ENCODE measurements around the gene LRAT.

DNA sequence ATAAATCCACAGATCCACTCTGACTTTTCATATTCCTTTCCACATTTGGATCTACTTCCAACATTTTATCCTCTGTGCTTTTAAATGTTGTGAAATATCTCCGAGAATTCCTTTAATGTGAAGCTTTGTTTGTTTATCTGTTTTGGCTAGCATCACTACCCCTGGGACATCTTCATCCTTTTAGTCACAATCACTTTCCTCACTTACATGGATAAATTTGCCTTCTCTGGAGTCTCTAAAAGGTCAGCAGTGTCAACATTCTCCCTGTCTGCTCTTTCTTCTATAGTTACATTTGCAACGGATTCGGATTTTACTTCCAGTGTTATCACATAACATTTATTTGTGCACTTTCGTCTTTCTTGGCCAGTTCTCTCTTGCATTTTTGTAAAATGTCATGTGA is 34.2 kb upstream of the LRAT start:
- TF ChIP-seq, protein P1, sequence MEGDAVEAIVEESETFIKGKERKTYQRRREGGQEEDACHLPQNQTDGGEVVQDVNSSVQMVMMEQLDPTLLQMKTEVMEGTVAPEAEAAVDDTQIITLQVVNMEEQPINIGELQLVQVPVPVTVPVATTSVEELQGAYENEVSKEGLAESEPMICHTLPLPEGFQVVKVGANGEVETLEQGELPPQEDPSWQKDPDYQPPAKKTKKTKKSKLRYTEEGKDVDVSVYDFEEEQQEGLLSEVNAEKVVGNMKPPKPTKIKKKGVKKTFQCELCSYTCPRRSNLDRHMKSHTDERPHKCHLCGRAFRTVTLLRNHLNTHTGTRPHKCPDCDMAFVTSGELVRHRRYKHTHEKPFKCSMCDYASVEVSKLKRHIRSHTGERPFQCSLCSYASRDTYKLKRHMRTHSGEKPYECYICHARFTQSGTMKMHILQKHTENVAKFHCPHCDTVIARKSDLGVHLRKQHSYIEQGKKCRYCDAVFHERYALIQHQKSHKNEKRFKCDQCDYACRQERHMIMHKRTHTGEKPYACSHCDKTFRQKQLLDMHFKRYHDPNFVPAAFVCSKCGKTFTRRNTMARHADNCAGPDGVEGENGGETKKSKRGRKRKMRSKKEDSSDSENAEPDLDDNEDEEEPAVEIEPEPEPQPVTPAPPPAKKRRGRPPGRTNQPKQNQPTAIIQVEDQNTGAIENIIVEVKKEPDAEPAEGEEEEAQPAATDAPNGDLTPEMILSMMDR (IDR thresholded peaks at IDR 0.05), result no peak
- no peak for TF ChIP-seq POLR2A (IDR thresholded peaks at IDR 0.05)
